CD4-positive, CD25-positive, alpha-beta regulatory T cell (primary cell): Measurements from ENCODE around the gene ACKR1. TPM values are rescaled to one million over a fixed set of nuclear protein-coding genes. Genes with fewer than 3 reads are reported as not detected.

Experiments
- ATAC-seq, 2 donors: fragments of 150-1000 bp; cut with Tn5 transposase; one replicate each; pipeline ENCODE4 v1.10.0; 2021; ENCODE audit warnings: low read depth in 2 of 2, moderate number of reproducible peaks in 2 of 2, moderate library complexity in 1 of 2
- DNase-seq, 3 donors: peaks; one replicate each; pipeline versions ENCODE4 v3.0.0 to v3.0.0-alpha.2; 2012 to 2022; ENCODE audit warnings: mixed read lengths in 1 of 3
- H3K27ac ChIP-seq: one replicate; pipeline ENCODE4 v1.7.0; 2013; ENCODE audit warnings: mild to moderate bottlenecking, low read length; ENCODE audit not compliant: insufficient read depth, poor library complexity, severe bottlenecking
- H3K27me3 ChIP-seq: one replicate; pipeline ENCODE4 v1.7.0; 2013; ENCODE audit warnings: low read length; ENCODE audit not compliant: control insufficient read depth, insufficient read depth
- H3K36me3 ChIP-seq: one replicate; pipeline ENCODE4 v1.7.0; 2013; ENCODE audit warnings: mild to moderate bottlenecking, low read length, moderate library complexity; ENCODE audit not compliant: control insufficient read depth, insufficient read depth
- H3K4me1 ChIP-seq: 2 replicates; pipeline ENCODE4 v1.7.0; 2013; ENCODE audit warnings: mild to moderate bottlenecking, low read length; ENCODE audit not compliant: insufficient read depth, control insufficient read depth, poor library complexity, severe bottlenecking
- H3K4me3 ChIP-seq: one replicate; pipeline ENCODE4 v1.7.0; 2013; ENCODE audit warnings: low read depth, mild to moderate bottlenecking, low read length, moderate library complexity
- H3K9me3 ChIP-seq, 2 experiments: 1 replicate in 1 of 2; 2 replicates in 1 of 2; pipeline ENCODE4 v1.7.0; 2013; ENCODE audit warnings: low read length in 2 of 2, mild to moderate bottlenecking in 1 of 2, moderate library complexity in 1 of 2; ENCODE audit not compliant: control insufficient read depth in 2 of 2
- H3K27ac Mint-ChIP-seq, 3 donors: one replicate each; pipeline ENCODE4 v1.8.0; 2020 to 2022; ENCODE audit warnings: mild to moderate bottlenecking in 3 of 3, mixed read lengths in 3 of 3, moderate library complexity in 2 of 3
- H3K27me3 Mint-ChIP-seq: one replicate; pipeline ENCODE4 v1.8.0; 2022; ENCODE audit warnings: mild to moderate bottlenecking, mixed read lengths
- H3K36me3 Mint-ChIP-seq: one replicate; pipeline ENCODE4 v1.8.0; 2020; ENCODE audit warnings: mixed read lengths
- H3K4me1 Mint-ChIP-seq, 4 donors: one replicate each; pipeline ENCODE4 v1.8.0; 2020 to 2022; ENCODE audit warnings: mixed read lengths in 4 of 4, mild to moderate bottlenecking in 1 of 4
- H3K4me3 Mint-ChIP-seq, 4 donors: one replicate each; pipeline ENCODE4 v1.8.0; 2020 to 2022; ENCODE audit warnings: mild to moderate bottlenecking in 4 of 4, mixed read lengths in 4 of 4, moderate library complexity in 3 of 4
- H3K9me3 Mint-ChIP-seq, 7 donors: one replicate each; pipeline ENCODE4 v1.8.0; 2020 to 2022; ENCODE audit warnings: mixed read lengths in 7 of 7, mild to moderate bottlenecking in 3 of 7, moderate library complexity in 2 of 7
- polyA plus RNA-seq, 4 donors: library from polyadenylated mRNA; unstranded; fragments of 300-500 nt; fragmentation: Illumina TruSeq; gene quantifications; one replicate each; pipeline ENCODE4 v1.2.3, GENCODE V29; 2021
- total RNA-seq: library from RNA; stranded (reverse); gene quantifications from one replicate; pipeline ENCODE4 v1.2.3, GENCODE V29; 2022

Gene ACKR1
- total and polyA plus RNA-seq, 5 donors from 2014 or later, result not detected

- Mint-ChIP-seq H3K27me3 (peaks cover 35% of the 10 kb centered on the region), H3K27ac (no peak overlapping the region), H3K9me3 (peaks cover 0 to 3% (median 0%) of the 10 kb centered on the region in 7 donors), H3K36me3 (no peaks in the 10 kb centered on the region), H3K4me3 (no peak overlapping the region), H3K4me1 (peaks cover 0 to 6% (median 1%) of the 10 kb centered on the region in 4 donors)
- H3K27me3 ChIP-seq, result peaks cover 39% of the 10 kb centered on the region
- H3K36me3 ChIP-seq, result no peaks in the 10 kb centered on the region
- H3K9me3 ChIP-seq, result no peaks in the 10 kb centered on the region
- H3K27ac ChIP-seq, result no peak overlapping the region
- no peaks in the 10 kb centered on the region for H3K4me1 ChIP-seq
- H3K4me3 ChIP-seq, result no peak overlapping the region
- ATAC-seq (no peak), DNase-seq (no peak)
These were observed 34.0 kb upstream of the ACKR1 start for GRCh38 chr1:159170639-159171038.

DNA sequence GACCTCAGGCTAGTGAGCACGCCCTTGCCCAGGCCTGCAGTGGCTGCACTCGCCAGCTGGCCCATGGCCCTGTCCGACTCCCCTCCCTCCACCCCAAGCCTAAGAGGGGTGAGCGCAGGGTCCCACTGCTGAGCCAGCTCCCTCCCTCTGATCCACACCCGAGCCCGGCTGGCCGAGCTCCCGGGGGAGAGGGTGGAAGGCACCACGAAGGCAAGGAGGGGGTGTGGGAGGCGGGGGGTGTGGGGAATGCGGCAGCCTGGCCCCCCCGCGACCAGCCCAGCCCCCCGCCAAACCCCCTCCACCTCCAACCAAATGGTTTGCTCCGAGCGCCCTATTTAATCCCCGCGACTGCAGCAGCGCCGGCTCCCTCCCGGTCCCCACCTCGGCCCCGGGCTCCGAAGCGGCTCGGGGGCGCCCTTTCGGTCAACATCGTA lies 33.4 kb upstream of the ACKR1 start, which contains the start of gene CADM3:
CADM3 (plus strand) TSS at position 362 of the 434 bp plus-strand sequence. CDS start 151 bp downstream, outside the sequence.
- H3K27ac Mint-ChIP-seq, result peak within 1 kb of the TSS in 1 of 3 donors; percentile 20

GRCh38 chr1:159171688-159172501 lies 32.8 kb upstream of the ACKR1 start:
- DNase-seq (no peak), ATAC-seq (no peak)
- peaks cover 0 to 3% (median 0%) of the 10 kb centered on the region in 7 donors for H3K9me3 Mint-ChIP-seq
- peaks cover 0 to 6% (median 1%) of the 10 kb centered on the region in 4 donors for H3K4me1 Mint-ChIP-seq
- H3K36me3 Mint-ChIP-seq, result no peaks in the 10 kb centered on the region
- Histone ChIP-seq H3K4me3 (no peak overlapping the region), H3K27me3 (peaks cover 32% of the 10 kb centered on the region), H3K4me1 (no peaks in the 10 kb centered on the region), H3K9me3 (no peaks in the 10 kb centered on the region), H3K27ac (no peak overlapping the region), H3K36me3 (no peaks in the 10 kb centered on the region)
- H3K4me3 Mint-ChIP-seq, result no peak overlapping the region
- peak overlapping the region in 1 of 3 donors; percentile 20 for H3K27ac Mint-ChIP-seq
- peaks cover 46% of the 10 kb centered on the region for H3K27me3 Mint-ChIP-seq

More for the DNA sequence above, 33.4 kb upstream of the ACKR1 start, which contains the start of gene CADM3:
- H3K27me3 Mint-ChIP-seq, result peaks cover 39% of the 10 kb centered on the region
- peaks cover 0 to 6% (median 1%) of the 10 kb centered on the region in 4 donors for H3K4me1 Mint-ChIP-seq
- DNase-seq (no peak), ATAC-seq (no peak)
- no peaks in the 10 kb centered on the region for H3K36me3 ChIP-seq
- H3K9me3 ChIP-seq, result no peaks in the 10 kb centered on the region
- H3K4me1 ChIP-seq, result no peaks in the 10 kb centered on the region
- H3K36me3 Mint-ChIP-seq, result no peaks in the 10 kb centered on the region
- no peak within 1 kb of the TSS for H3K4me3 Mint-ChIP-seq
- H3K4me3 ChIP-seq, result no peak within 1 kb of the TSS
- no peak within 1 kb of the TSS for H3K27ac ChIP-seq
- peaks cover 0 to 3% (median 0%) of the 10 kb centered on the region in 7 donors for H3K9me3 Mint-ChIP-seq
- H3K27me3 ChIP-seq, result peaks cover 35% of the 10 kb centered on the region

- Mint-ChIP-seq H3K4me1 (peaks cover 0 to 6% (median 1%) of the 10 kb centered on the region in 4 donors), H3K4me3 (no peak overlapping the region), H3K36me3 (no peaks in the 10 kb centered on the region), H3K27ac (no peak overlapping the region), H3K9me3 (peaks cover 0 to 1% (median 0%) of the 10 kb centered on the region in 7 donors), H3K27me3 (peaks cover 50% of the 10 kb centered on the region)
- DNase-seq, result no peak
- H3K4me3 ChIP-seq, result no peak overlapping the region
- no peaks in the 10 kb centered on the region for H3K4me1 ChIP-seq
- no peaks in the 10 kb centered on the region for H3K36me3 ChIP-seq
- peaks cover 32% of the 10 kb centered on the region for H3K27me3 ChIP-seq
- H3K9me3 ChIP-seq, result no peaks in the 10 kb centered on the region
- H3K27ac ChIP-seq, result no peak overlapping the region
- no peak for ATAC-seq
These were observed 31.9 kb upstream of the ACKR1 start for GRCh38 chr1:159172614-159173291.

DNA sequence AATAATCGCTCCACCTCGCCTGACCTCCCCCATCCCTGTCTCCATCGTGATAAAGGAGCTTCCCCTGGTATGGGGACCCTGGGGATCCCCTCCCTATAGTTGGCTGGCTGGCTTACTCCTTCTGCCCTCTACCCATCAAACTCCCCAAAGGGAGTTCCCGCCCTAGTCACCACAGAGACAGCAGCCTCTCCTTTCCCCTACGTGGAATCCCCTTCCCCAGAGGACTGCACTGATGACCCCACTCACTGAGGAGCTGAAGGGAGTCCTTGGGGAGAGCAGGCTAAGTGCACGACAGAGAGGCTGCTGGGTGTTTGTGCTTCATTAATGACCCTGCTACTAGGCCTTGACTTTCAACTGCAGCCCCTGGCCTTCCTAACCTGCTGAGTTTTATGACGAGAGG lies 31.4 kb upstream of the ACKR1 start:
- H3K4me3 Mint-ChIP-seq, result no peak overlapping the region
- DNase-seq (no peak), ATAC-seq (no peak)
- H3K9me3 Mint-ChIP-seq, result peaks cover 0 to 1% (median 0%) of the 10 kb centered on the region in 7 donors
- Histone ChIP-seq H3K9me3 (no peaks in the 10 kb centered on the region), H3K27ac (no peak overlapping the region), H3K27me3 (peaks cover 33% of the 10 kb centered on the region), H3K36me3 (no peaks in the 10 kb centered on the region), H3K4me3 (no peak overlapping the region), H3K4me1 (no peaks in the 10 kb centered on the region)
- no peak overlapping the region for H3K27ac Mint-ChIP-seq
- H3K27me3 Mint-ChIP-seq, result peaks cover 50% of the 10 kb centered on the region
- H3K36me3 Mint-ChIP-seq, result no peaks in the 10 kb centered on the region
- peaks cover 0 to 6% (median 1%) of the 10 kb centered on the region in 4 donors for H3K4me1 Mint-ChIP-seq

- peaks cover 25% of the 10 kb centered on the region for H3K27me3 ChIP-seq
- H3K27ac ChIP-seq, result no peak overlapping the region
- no peak overlapping the region for H3K4me3 Mint-ChIP-seq
- H3K4me1 Mint-ChIP-seq, result peaks cover 0 to 6% (median 1%) of the 10 kb centered on the region in 4 donors
- no peaks in the 10 kb centered on the region for H3K9me3 Mint-ChIP-seq
- no peak for ATAC-seq
- DNase-seq, result no peak
- no peaks in the 10 kb centered on the region for H3K4me1 ChIP-seq
- H3K9me3 ChIP-seq, result no peaks in the 10 kb centered on the region
- no peaks in the 10 kb centered on the region for H3K36me3 Mint-ChIP-seq
- H3K36me3 ChIP-seq, result no peaks in the 10 kb centered on the region
- H3K4me3 ChIP-seq, result no peak overlapping the region
- H3K27me3 Mint-ChIP-seq, result peaks cover 46% of the 10 kb centered on the region
- H3K27ac Mint-ChIP-seq, result no peak overlapping the region
These were observed 29.1 kb upstream of the ACKR1 start for GRCh38 chr1:159175571-159175970.

- no peak overlapping the region for H3K27ac ChIP-seq
- no peaks in the 10 kb centered on the region for H3K9me3 Mint-ChIP-seq
- peak in 2 of 3 donors; percentile 13 to 28 for DNase-seq
- H3K4me3 Mint-ChIP-seq, result no peak overlapping the region
- no peaks in the 10 kb centered on the region for H3K36me3 Mint-ChIP-seq
- no peak for ATAC-seq
- no peaks in the 10 kb centered on the region for H3K36me3 ChIP-seq
- peaks cover 24% of the 10 kb centered on the region for H3K27me3 ChIP-seq
- H3K27me3 Mint-ChIP-seq, result peaks cover 47% of the 10 kb centered on the region
- no peak overlapping the region for H3K27ac Mint-ChIP-seq
- no peaks in the 10 kb centered on the region for H3K4me1 Mint-ChIP-seq
- no peaks in the 10 kb centered on the region for H3K9me3 ChIP-seq
- no peak overlapping the region for H3K4me3 ChIP-seq
- H3K4me1 ChIP-seq, result no peaks in the 10 kb centered on the region
These were observed 27.3 kb upstream of the ACKR1 start for GRCh38 chr1:159177272-159177907.
